Fibroblast of skin of right biceps (primary cell): ENCODE results near the gene IL2RA.
A peak's percentile ranks its signal among the peaks of the same experiment; 100 is the strongest.
"Not testable (repeated sequence)": the region's sequence is repeated elsewhere in the genome, so short reads cannot be mapped to it uniquely, and the experiment has no call there.

Experiments
- DNase-seq: peaks from one replicate; pipeline ENCODE4 v3.0.0-alpha.2; 2013

IL2RA gene

GRCh38 chr10:5976512-5977470 is 85.4 kb downstream of the IL2RA start:
- DNase-seq, result peak; percentile 29

GRCh38 chr10:5975641-5976473 is 86.3 kb downstream of the IL2RA start:
- DNase-seq, result no peak

- DNase-seq, result no peak
Observed at GRCh38 chr10:5973069-5973468, 89.1 kb downstream of the IL2RA start.

- no peak for DNase-seq
Observed at GRCh38 chr10:5971886-5972285, 90.3 kb downstream of the IL2RA start.

- DNase-seq, result no peak
Observed at GRCh38 chr10:5971315-5971832, 90.8 kb downstream of the IL2RA start.

- no peak for DNase-seq
Observed at GRCh38 chr10:5970527-5970926, 91.6 kb downstream of the IL2RA start.

- DNase-seq, result no peak
Observed at GRCh38 chr10:5970066-5970465, 92.1 kb downstream of the IL2RA start.

- DNase-seq, result no peak
Observed at GRCh38 chr10:5968681-5969453, 93.3 kb downstream of the IL2RA start.

- DNase-seq, result no peak
Observed at GRCh38 chr10:5968037-5968680, 94.0 kb downstream of the IL2RA start.

GRCh38 chr10:5965266-5965665 is 96.9 kb downstream of the IL2RA start:
- no peak for DNase-seq

GRCh38 chr10:5964736-5965135 is 97.4 kb downstream of the IL2RA start:
- no peak for DNase-seq

- no peak for DNase-seq
Observed at GRCh38 chr10:5963591-5963990, 98.6 kb downstream of the IL2RA start.

- no peak for DNase-seq
Observed at GRCh38 chr10:5963071-5963470, 99.1 kb downstream of the IL2RA start.

- not testable (repeated sequence) for DNase-seq
Observed at GRCh38 chr10:5962358-5962940, 99.7 kb downstream of the IL2RA start.

- no peak for DNase-seq
Observed at GRCh38 chr10:5961405-5962100, 100.6 kb downstream of the IL2RA start.

GRCh38 chr10:5960973-5961275 is 101.2 kb downstream of the IL2RA start:
- not testable (repeated sequence) for DNase-seq
